ENCODE measurements around the gene ZYG11B. TPM values are rescaled to one million over a fixed set of nuclear protein-coding genes. Genes with fewer than 3 reads are reported as not detected.

Gene ZYG11B
- total and polyA plus RNA-seq, 9 of the 15 experiments (the other 6 are each of a cell fraction or from before 2014, with no cell fraction given) = 4.9 to 22.2 (median 12.2) TPM

DNA sequence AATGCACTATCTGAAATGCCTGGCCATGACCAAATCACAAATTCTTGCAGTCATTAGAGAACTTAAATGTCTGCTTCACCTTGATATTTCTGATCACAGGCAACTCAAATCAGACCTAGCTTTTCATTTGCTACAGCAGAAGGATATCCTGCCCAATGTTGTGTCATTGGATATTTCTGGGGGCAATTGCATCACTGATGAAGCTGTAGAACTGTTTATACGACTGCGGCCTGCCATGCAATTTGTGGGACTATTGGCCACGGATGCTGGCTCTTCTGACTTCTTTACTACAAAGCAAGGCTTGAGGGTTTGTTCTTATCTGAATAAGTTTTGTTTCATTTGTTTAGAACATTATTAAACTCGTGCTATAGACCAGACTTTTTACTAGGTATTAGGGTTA lies 131.2 kb downstream of the ZYG11B start (continued):
- TF ChIP-seq, protein P1, sequence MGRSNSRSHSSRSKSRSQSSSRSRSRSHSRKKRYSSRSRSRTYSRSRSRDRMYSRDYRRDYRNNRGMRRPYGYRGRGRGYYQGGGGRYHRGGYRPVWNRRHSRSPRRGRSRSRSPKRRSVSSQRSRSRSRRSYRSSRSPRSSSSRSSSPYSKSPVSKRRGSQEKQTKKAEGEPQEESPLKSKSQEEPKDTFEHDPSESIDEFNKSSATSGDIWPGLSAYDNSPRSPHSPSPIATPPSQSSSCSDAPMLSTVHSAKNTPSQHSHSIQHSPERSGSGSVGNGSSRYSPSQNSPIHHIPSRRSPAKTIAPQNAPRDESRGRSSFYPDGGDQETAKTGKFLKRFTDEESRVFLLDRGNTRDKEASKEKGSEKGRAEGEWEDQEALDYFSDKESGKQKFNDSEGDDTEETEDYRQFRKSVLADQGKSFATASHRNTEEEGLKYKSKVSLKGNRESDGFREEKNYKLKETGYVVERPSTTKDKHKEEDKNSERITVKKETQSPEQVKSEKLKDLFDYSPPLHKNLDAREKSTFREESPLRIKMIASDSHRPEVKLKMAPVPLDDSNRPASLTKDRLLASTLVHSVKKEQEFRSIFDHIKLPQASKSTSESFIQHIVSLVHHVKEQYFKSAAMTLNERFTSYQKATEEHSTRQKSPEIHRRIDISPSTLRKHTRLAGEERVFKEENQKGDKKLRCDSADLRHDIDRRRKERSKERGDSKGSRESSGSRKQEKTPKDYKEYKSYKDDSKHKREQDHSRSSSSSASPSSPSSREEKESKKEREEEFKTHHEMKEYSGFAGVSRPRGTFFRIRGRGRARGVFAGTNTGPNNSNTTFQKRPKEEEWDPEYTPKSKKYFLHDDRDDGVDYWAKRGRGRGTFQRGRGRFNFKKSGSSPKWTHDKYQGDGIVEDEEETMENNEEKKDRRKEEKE (IDR thresholded peaks at IDR 0.05; ENCODE audit: borderline replicate concordance in 1 of 2, control insufficient read depth in 1 of 2, low read depth in 2 of 2, low read length in 1 of 2) = no peak
- TF ChIP-seq ZNF695 (CRISPR knock-in tag; IDR thresholded peaks at IDR 0.05) = no peak
- TF ChIP-seq, protein P2, sequence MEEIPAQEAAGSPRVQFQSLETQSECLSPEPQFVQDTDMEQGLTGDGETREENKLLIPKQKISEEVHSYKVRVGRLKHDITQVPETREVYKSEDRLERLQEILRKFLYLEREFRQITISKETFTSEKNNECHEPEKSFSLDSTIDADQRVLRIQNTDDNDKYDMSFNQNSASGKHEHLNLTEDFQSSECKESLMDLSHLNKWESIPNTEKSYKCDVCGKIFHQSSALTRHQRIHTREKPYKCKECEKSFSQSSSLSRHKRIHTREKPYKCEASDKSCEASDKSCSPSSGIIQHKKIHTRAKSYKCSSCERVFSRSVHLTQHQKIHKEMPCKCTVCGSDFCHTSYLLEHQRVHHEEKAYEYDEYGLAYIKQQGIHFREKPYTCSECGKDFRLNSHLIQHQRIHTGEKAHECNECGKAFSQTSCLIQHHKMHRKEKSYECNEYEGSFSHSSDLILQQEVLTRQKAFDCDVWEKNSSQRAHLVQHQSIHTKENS (CRISPR knock-in tag; IDR thresholded peaks at IDR 0.05) = no peak

DNA sequence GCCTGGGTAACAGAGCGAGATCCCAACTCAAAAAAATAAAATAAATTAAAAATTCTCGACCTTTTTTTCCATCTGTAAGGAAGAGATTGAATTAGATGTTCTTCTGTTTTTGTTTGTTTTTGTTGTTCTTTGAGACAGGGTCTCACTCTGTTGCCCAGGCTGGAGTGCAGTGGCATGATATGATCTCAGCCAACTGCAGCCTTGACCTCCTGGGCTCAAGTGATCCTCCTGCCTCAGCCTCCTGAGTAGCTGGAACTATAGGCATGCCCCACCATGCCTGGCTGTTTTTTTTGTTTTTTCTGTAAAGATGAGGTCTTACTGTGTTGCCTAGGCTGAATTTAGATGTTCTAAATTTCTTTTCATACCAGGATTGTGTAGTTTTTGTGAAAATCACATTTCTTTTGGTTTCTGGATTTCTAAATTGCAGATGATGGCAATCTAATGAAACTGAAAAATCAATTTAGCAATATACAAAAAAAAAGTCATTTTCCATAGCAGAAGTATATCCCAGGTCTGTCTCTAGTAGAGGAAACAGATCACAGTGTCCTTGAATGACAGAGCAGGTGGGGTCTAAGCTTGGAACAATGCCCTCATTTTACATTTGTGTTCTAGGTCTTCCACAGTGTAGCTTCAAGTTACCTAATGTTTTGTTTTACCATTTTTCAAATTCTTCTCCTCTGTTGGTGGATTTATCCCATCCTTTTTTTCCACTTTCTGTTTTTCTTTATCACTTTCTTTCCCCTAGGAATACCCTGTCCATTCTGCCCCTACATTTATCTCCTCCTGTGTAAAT lies 136.6 kb downstream of the ZYG11B start:
- in situ Hi-C loops (cut with MboI) = no loop called here
- no peak overlapping the region for H2AFZ ChIP-seq (ENCODE audit: low read depth, low read length)
- WGBS (ENCODE audit: insufficient coverage, low coverage, missing lambda C conversion rate) = 50% methylated on average over 2 of the region's 2 CpGs
- ChIA-PET POLR2A (interaction anchor here (1.0 to 1.2 kb wide), 2 partner anchors 10 to 14 kb away, joined by 3 read pairs; no protein-coding TSS in a partner anchor), CTCF (ENCODE audit: low intra/inter-chr PET ratio) (interaction anchor here (0.6 kb wide), 1 partner anchor 422 kb away, joined by 3 read pairs; no protein-coding TSS in a partner anchor)
- H4K20me1 ChIP-seq (replicated peaks; ENCODE audit: control insufficient read depth, insufficient read depth, low read length) = no peaks in the 10 kb centered on the region
- H3K4me3 ChIP-seq = no peak overlapping the region
- no peak for ATAC-seq
- peaks cover 69% of the 10 kb centered on the region for H3K36me3 ChIP-seq (ENCODE audit: control insufficient read depth, insufficient read depth, low read length)
- no peaks in the 10 kb centered on the region for H3K4me1 ChIP-seq (replicated peaks in 1 of 2; ENCODE audit: control insufficient read depth in 2 of 2, insufficient read depth in 2 of 2, low read length in 2 of 2)
- no peak for FAIRE-seq
- H3K9ac ChIP-seq (ENCODE audit: insufficient read depth in 1 of 2, low read depth in 2 of 2, low read length in 2 of 2) = no peak overlapping the region
- BruUV-seq (replicated peaks) = no TSS peak
- no peak overlapping the region for H3K4me2 ChIP-seq (ENCODE audit: insufficient read depth, low read length)
- no peaks in the 10 kb centered on the region for H3K9me3 ChIP-seq (replicated peaks; ENCODE audit: control insufficient read depth, insufficient read depth, low read depth, low read length)
- H3K79me2 ChIP-seq (ENCODE audit: control insufficient read depth, insufficient read depth, low read length) = 0 out of 3 replicates have a peak, but pooled peaks cover 2% of the 10 kb centered on the region
- no peak for TF ChIP-seq CTBP1 (IDR thresholded peaks at IDR 0.05; ENCODE audit: borderline replicate concordance)
- TF ChIP-seq ZNF121 (CRISPR knock-in tag; conservative IDR thresholded peaks at IDR 0.05) = peak; percentile 45
- TF ChIP-seq LEF1 (IDR thresholded peaks at IDR 0.05) = no peak
- no peak for TF ChIP-seq CEBPG (CRISPR knock-in tag; IDR thresholded peaks at IDR 0.05)
- no peak for TF ChIP-seq CEBPG (tag; conservative IDR thresholded peaks at IDR 0.05 in 1 of 2, IDR thresholded peaks at IDR 0.05 in 1 of 2)
- no peak for TF ChIP-seq EP300 (IDR thresholded peaks at IDR 0.05; ENCODE audit: low read length)
- TF ChIP-seq ZNF354B (CRISPR knock-in tag; IDR thresholded peaks at IDR 0.05) = no peak
- intact Hi-C loops (cut with micrococcal nuclease) = no loop called here
- H3K27me3 ChIP-seq (ENCODE audit: control insufficient read depth in 2 of 2, insufficient read depth in 2 of 2, low read length in 2 of 2) = no peaks in the 10 kb centered on the region
- DNase-seq (ENCODE audit: extremely low read depth in 1 of 4, low spot score in 3 of 4) = no peak
- no peaks in the 10 kb centered on the region for H3K9me1 ChIP-seq (ENCODE audit: control insufficient read depth, insufficient read depth, low read length)
- H3K27ac ChIP-seq (ENCODE audit: extremely low read depth, low read depth, low read length) = no peak overlapping the region

Data from K562 (cell line).